H9 (cell line): ENCODE results near the gene DDC. TPM values are rescaled to one million over a fixed set of nuclear protein-coding genes. Genes with fewer than 3 reads are reported as not detected.

Source experiments
- DNase-seq: peaks from one replicate; pipeline ENCODE4 v3.0.0-alpha.2; 2017
- H2AFZ ChIP-seq: one replicate; pipeline ENCODE4 v1.6.1; 2013; ENCODE audit warnings: mild to moderate bottlenecking, low read length, control low read depth, moderate library complexity
- H2AK5ac ChIP-seq: 2 replicates; pipeline ENCODE4 v1.6.1; 2013; ENCODE audit warnings: low read length, control low read depth, mixed read lengths; ENCODE audit not compliant: insufficient read length
- H2BK120ac ChIP-seq: one replicate; pipeline ENCODE4 v1.6.1; 2013; ENCODE audit warnings: low read depth, mild to moderate bottlenecking, low read length, control low read depth, inconsistent platforms; ENCODE audit not compliant: poor library complexity, severe bottlenecking
- H2BK12ac ChIP-seq: 2 replicates; pipeline ENCODE4 v1.6.1; 2013; ENCODE audit warnings: low read length, control low read depth, mixed read lengths, low read depth; ENCODE audit not compliant: insufficient read length
- H2BK15ac ChIP-seq: 2 replicates; pipeline ENCODE4 v1.6.1; 2013; ENCODE audit warnings: low read depth, low read length, control low read depth
- H2BK20ac ChIP-seq: one replicate; pipeline ENCODE4 v1.6.1; 2013; ENCODE audit warnings: low read depth, mild to moderate bottlenecking, low read length, control low read depth, inconsistent platforms; ENCODE audit not compliant: poor library complexity, severe bottlenecking
- H2BK5ac ChIP-seq: 2 replicates; pipeline ENCODE4 v1.6.1; 2013; ENCODE audit warnings: low read length, control low read depth, mixed read lengths; ENCODE audit not compliant: insufficient read length
- H3K14ac ChIP-seq: 2 replicates; pipeline ENCODE4 v1.6.1; 2013; ENCODE audit warnings: low read length, control low read depth; ENCODE audit not compliant: insufficient read depth
- H3K18ac ChIP-seq: 2 replicates; pipeline ENCODE4 v1.6.1; 2013; ENCODE audit warnings: low read depth, mild to moderate bottlenecking, mixed read lengths, low read length, control low read depth; ENCODE audit not compliant: insufficient read length
- H3K23ac ChIP-seq: 2 replicates; pipeline ENCODE4 v1.6.1; 2013; ENCODE audit warnings: low read length, control low read depth, mixed read lengths, low read depth; ENCODE audit not compliant: insufficient read length
- H3K23me2 ChIP-seq: 2 replicates; pipeline ENCODE4 v1.6.1; 2013; ENCODE audit warnings: low read depth, mild to moderate bottlenecking, mixed read lengths, low read length, control low read depth; ENCODE audit not compliant: insufficient read length, poor library complexity, severe bottlenecking
- H3K27ac ChIP-seq: 2 replicates; pipeline ENCODE4 v1.5.1; 2013; ENCODE audit warnings: low read length, control low read depth, mixed read lengths, low read depth; ENCODE audit not compliant: insufficient read length
- H3K27me3 ChIP-seq: 2 replicates; pipeline ENCODE4 v1.6.1; 2013; ENCODE audit warnings: low read length, control low read depth, inconsistent platforms; ENCODE audit not compliant: insufficient read depth
- H3K4ac ChIP-seq: 2 replicates; pipeline ENCODE4 v1.6.1; 2013; ENCODE audit warnings: low read depth, mild to moderate bottlenecking, control low read depth, inconsistent platforms, low read length, moderate library complexity
- H3K4me1 ChIP-seq: 2 replicates; pipeline ENCODE4 v1.6.1; 2013; ENCODE audit warnings: low read length, control low read depth, inconsistent platforms; ENCODE audit not compliant: insufficient read depth
- H3K4me2 ChIP-seq: 2 replicates; pipeline ENCODE4 v1.6.1; 2013; ENCODE audit warnings: low read length, control low read depth, mixed read lengths; ENCODE audit not compliant: insufficient read length, insufficient read depth
- H3K56ac ChIP-seq: 2 replicates; pipeline ENCODE4 v1.6.1; 2013; ENCODE audit warnings: low read depth, mild to moderate bottlenecking, mixed read lengths, low read length, control low read depth; ENCODE audit not compliant: insufficient read length
- H3K79me1 ChIP-seq: 2 replicates; pipeline ENCODE4 v1.6.1; 2013; ENCODE audit warnings: low read depth, mild to moderate bottlenecking, moderate library complexity, low read length, control low read depth, inconsistent platforms; ENCODE audit not compliant: insufficient read depth, poor library complexity, severe bottlenecking
- H3K79me2 ChIP-seq: 2 replicates; pipeline ENCODE4 v1.6.1; 2013; ENCODE audit warnings: low read length, control low read depth, inconsistent platforms; ENCODE audit not compliant: insufficient read depth
- H3K9ac ChIP-seq: 2 replicates; pipeline ENCODE4 v1.6.1; 2013; ENCODE audit warnings: low read length, control low read depth, mixed read lengths; ENCODE audit not compliant: insufficient read length; ENCODE audit errors: extremely low read depth
- H3K9me3 ChIP-seq: one replicate; pipeline ENCODE4 v1.6.1; 2013; ENCODE audit warnings: low read depth, low read length, inconsistent platforms; ENCODE audit not compliant: control insufficient read depth
- H3T11ph ChIP-seq: one replicate; pipeline ENCODE4 v1.6.1; 2013; ENCODE audit warnings: mild to moderate bottlenecking, low read length, control low read depth, inconsistent platforms
- H4K20me1 ChIP-seq: one replicate; pipeline ENCODE4 v1.6.1; 2013; ENCODE audit not compliant: control insufficient read depth, insufficient read length, insufficient read depth
- H4K5ac ChIP-seq: 2 replicates; pipeline ENCODE4 v1.6.1; 2013; ENCODE audit warnings: low read depth, mild to moderate bottlenecking, mixed read lengths, low read length, control low read depth; ENCODE audit not compliant: insufficient read length
- H4K8ac ChIP-seq: replicated peaks from 2 replicates; pipeline ENCODE4 v1.6.1; 2013; ENCODE audit warnings: low read length, control low read depth, mixed read lengths, low read depth; ENCODE audit not compliant: insufficient read length
- H4K91ac ChIP-seq: 2 replicates; pipeline ENCODE4 v1.6.1; 2013; ENCODE audit warnings: low read depth, mild to moderate bottlenecking, moderate library complexity, mixed read lengths, low read length, control low read depth; ENCODE audit not compliant: insufficient read length
- H3K27ac Mint-ChIP-seq, 3 experiments: 2 replicates in 2 of 3; 3 replicates in 1 of 3; pipeline ENCODE4 v1.8.0; 2020 to 2021; ENCODE audit warnings: mixed read lengths in 3 of 3, mild to moderate bottlenecking in 1 of 3, moderate library complexity in 1 of 3
- H3K27me3 Mint-ChIP-seq: 2 replicates; pipeline ENCODE4 v1.8.0; 2021; ENCODE audit warnings: low read depth, mild to moderate bottlenecking, moderate library complexity, mixed read lengths
- H3K36me3 Mint-ChIP-seq, 3 experiments: 2 replicates in 2 of 3; 3 replicates in 1 of 3; pipeline ENCODE4 v1.8.0; 2020 to 2021; ENCODE audit warnings: low read depth in 3 of 3, mixed read lengths in 3 of 3; ENCODE audit not compliant: insufficient read depth in 1 of 3
- H3K4me1 Mint-ChIP-seq, 2 experiments: 2 replicates each; pipeline ENCODE4 v1.8.0; 2020; ENCODE audit warnings: mixed read lengths in 2 of 2
- H3K4me3 Mint-ChIP-seq, 2 experiments: 2 replicates in 1 of 2; 3 replicates in 1 of 2; pipeline ENCODE4 v1.8.0; 2020 to 2021; ENCODE audit warnings: mild to moderate bottlenecking in 2 of 2, mixed read lengths in 2 of 2, moderate library complexity in 1 of 2
- H3K9me3 Mint-ChIP-seq, 2 experiments: 2 replicates in 1 of 2; 3 replicates in 1 of 2; pipeline ENCODE4 v1.8.0; 2020; ENCODE audit warnings: mild to moderate bottlenecking in 2 of 2, mixed read lengths in 2 of 2, moderate library complexity in 1 of 2
- WGBS: extraction: QIAGEN DNeasy Blood & Tissue Kit; methylation state at CpG from one replicate; pipeline ENCODE4 v1.1.7; 2013; ENCODE audit warnings: missing lambda C conversion rate, low lambda C conversion rate, mixed read lengths; ENCODE audit not compliant: insufficient read length; ENCODE audit errors: extremely low coverage; 5-methylcytosine and 5-hydroxymethylcytosine counted together
- total RNA-seq: library from RNA; stranded (reverse); gene quantifications from 2 replicates; pipeline ENCODE4 v1.2.1, GENCODE V29; 2021
- TF ChIP-seq, protein P1 (sequence below): fragments of 200-600 bp; sonication (generic); conservative IDR thresholded peaks from 3 replicates; pipeline ENCODE4 v1.8.0; 2021; ENCODE audit warnings: antibody characterized with exemption, mild to moderate bottlenecking

DDC gene
- total RNA-seq, 1 experiment from 2014 or later, result not detected

DNA sequence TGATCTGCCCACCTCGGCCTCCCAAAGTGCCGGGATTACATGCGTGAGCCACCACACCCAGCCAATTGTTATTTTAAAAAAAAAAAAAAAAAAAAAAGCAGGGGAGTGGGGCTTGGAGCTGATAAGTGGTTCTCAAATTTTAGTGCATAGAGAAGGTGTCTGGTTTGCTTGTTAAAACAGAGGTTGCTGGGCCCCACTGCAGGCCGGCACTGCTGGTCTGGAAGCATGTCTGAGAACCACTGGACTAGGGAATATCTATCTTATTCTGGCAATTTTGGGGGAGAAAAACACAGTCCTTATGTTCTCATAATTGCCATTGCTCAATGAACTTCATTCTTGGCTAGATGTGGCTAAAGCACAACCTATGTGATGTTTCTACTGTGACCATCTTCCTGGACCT, 96.0 kb downstream of the DDC start:
- Mint-ChIP-seq H3K4me1 (peaks cover 5 to 7% of the 10 kb centered on the region in 2 experiments; a peak in 3 of 4 replicates), H3K4me3 (no peak overlapping the region), H3K27ac (no peak overlapping the region), H3K27me3 (peaks cover 23% of the 10 kb centered on the region), H3K36me3 (no peaks in the 10 kb centered on the region; a peak in 1 of 7 replicates), H3K9me3 (peaks cover 0 to 3% of the 10 kb centered on the region in 2 experiments; a peak in 1 of 5 replicates)
- H3K27ac ChIP-seq, result no peak overlapping the region
- no peaks in the 10 kb centered on the region for H4K20me1 ChIP-seq
- TF ChIP-seq, protein P1, sequence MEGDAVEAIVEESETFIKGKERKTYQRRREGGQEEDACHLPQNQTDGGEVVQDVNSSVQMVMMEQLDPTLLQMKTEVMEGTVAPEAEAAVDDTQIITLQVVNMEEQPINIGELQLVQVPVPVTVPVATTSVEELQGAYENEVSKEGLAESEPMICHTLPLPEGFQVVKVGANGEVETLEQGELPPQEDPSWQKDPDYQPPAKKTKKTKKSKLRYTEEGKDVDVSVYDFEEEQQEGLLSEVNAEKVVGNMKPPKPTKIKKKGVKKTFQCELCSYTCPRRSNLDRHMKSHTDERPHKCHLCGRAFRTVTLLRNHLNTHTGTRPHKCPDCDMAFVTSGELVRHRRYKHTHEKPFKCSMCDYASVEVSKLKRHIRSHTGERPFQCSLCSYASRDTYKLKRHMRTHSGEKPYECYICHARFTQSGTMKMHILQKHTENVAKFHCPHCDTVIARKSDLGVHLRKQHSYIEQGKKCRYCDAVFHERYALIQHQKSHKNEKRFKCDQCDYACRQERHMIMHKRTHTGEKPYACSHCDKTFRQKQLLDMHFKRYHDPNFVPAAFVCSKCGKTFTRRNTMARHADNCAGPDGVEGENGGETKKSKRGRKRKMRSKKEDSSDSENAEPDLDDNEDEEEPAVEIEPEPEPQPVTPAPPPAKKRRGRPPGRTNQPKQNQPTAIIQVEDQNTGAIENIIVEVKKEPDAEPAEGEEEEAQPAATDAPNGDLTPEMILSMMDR, result no peak
- H3K56ac ChIP-seq, result no peak overlapping the region
- no peak overlapping the region for H4K91ac ChIP-seq
- no peak overlapping the region for H3T11ph ChIP-seq
- no peak overlapping the region for H3K18ac ChIP-seq
- no peak overlapping the region for H2BK120ac ChIP-seq
- no peak for DNase-seq
- no peak overlapping the region for H2AK5ac ChIP-seq
- no peak overlapping the region for H3K4me2 ChIP-seq
- H3K9ac ChIP-seq, result no peak overlapping the region
- no peak overlapping the region for H3K23ac ChIP-seq
- no peaks in the 10 kb centered on the region for H3K79me2 ChIP-seq
- H3K9me3 ChIP-seq, result no peaks in the 10 kb centered on the region
- H3K4me1 ChIP-seq, result no peaks in the 10 kb centered on the region
- H3K4ac ChIP-seq, result no peak overlapping the region
- no peak overlapping the region for H2BK12ac ChIP-seq
- no peak overlapping the region for H2BK15ac ChIP-seq
- no peak overlapping the region for H4K8ac ChIP-seq
- no peaks in the 10 kb centered on the region for H3K23me2 ChIP-seq
- H3K27me3 ChIP-seq, result no peaks in the 10 kb centered on the region
- no peak overlapping the region for H4K5ac ChIP-seq
- no peak overlapping the region for H2BK5ac ChIP-seq
- no peak overlapping the region for H2BK20ac ChIP-seq
- no peaks in the 10 kb centered on the region for H3K79me1 ChIP-seq
- WGBS, result no CpG with 5 or more reads among the region's 4 CpGs
- no peak overlapping the region for H3K14ac ChIP-seq
- H2AFZ ChIP-seq, result no peak overlapping the region
